Stimulated activated CD4-positive, alpha-beta T cell treated with anti-CD3 and anti-CD28 coated beads, Interleukin-4, amount 100 ng/mL, for 1 hour (primary cell): Measurements from ENCODE around the gene ERG28.
A peak's percentile ranks its signal among the peaks of the same experiment; 100 is the strongest.

Source experiments
- DNase-seq: peaks from one replicate; pipeline ENCODE4 v3.0.0-alpha.2; 2020

Gene ERG28

GRCh38 chr14:75657331-75657730 is 3.3 kb downstream of the ERG28 start:
- DNase-seq: no peak

DNA sequence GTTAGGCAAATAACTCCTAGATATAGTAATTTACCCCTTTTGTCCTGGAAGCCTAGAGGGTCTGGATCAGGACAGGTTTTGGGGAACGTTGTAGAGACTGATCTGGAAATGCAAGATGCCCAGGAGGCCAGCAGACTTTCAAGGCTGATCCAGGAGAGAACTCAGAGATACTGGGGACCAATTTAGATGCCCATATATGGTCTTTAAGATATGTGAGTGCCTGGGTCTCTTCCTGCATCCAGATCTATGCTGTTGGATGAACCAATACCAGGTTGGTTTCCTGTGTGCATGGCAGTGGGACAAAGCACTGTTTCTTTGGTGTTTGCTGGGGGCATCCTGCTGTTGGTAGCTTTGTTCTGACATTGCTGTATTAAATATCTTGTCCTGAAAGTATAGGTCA is 5.4 kb downstream of the ERG28 start:
- DNase-seq: no peak

DNA sequence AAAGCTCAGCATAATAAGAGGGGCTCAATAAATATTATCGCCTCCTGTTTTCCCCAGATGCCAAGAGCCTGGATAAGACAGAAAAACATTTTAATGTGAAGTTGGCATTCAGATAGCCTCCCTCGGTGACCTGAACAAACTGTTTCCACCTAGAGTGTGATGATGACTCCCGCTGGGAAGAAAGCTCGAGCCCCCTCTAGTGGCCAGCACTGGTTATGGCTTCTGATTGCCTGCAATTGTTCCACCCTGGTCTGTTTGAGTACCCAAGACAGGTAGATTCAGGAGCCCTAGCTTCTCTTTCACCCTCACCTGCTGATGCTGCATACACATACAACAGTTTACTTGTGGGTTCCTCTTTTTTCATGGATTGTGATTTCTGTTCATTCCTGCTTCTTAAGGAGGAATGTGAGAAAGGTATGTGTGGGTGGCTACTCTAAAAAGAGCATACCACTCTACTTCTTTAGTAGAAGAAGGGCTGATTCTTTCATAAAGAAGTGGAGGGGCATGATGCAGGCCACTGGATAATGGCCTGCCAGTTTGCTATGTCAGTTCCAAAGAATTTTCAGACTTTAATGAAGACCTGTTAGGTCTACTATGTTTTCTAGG is 6.4 kb downstream of the ERG28 start:
- peak; percentile 84 for DNase-seq

GRCh38 chr14:75653563-75653962 is 7.1 kb downstream of the ERG28 start:
- DNase-seq: no peak

- no peak for DNase-seq
These were observed 10.2 kb downstream of the ERG28 start for GRCh38 chr14:75650253-75651058.

- no peak for DNase-seq
These were observed 10.9 kb downstream of the ERG28 start for GRCh38 chr14:75649773-75650172.

GRCh38 chr14:75649337-75649736 is 11.3 kb downstream of the ERG28 start:
- DNase-seq: no peak

DNA sequence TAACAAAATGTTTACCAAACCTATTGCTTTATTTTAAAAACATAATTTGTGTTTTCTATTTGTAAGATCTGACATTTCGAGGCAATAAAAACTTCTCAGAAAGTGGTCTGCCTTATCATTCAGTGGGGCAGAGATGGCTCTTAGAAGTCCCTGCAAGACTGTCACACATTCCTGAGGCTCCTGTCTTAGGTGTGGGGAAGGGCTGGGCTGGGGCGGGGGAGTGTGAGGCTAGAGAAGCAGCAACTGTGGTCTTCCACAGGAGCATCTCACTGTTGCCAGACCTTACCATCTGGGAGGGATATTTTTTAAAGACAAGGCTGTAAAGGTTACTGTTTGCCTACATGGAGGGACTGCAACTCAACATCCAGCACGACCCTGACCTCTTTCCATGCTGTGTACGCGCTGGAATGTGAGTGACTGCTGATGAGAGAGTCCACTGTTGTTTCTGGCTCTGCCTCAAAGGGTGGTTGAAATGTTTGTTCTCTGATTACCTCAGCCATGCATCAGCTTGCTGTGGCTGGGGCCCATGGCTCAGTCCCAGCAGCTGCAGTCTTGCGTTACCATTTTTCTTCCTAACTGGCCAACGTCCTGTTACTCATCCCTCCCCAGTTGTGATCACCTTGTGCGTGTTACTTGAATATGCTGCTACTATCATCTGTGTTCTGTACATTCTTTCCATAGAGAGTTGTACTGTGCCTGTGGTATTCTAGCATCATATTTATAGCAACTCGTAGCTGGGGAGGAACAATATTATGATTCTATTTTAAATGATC is 12.4 kb downstream of the ERG28 start:
- no peak for DNase-seq

DNA sequence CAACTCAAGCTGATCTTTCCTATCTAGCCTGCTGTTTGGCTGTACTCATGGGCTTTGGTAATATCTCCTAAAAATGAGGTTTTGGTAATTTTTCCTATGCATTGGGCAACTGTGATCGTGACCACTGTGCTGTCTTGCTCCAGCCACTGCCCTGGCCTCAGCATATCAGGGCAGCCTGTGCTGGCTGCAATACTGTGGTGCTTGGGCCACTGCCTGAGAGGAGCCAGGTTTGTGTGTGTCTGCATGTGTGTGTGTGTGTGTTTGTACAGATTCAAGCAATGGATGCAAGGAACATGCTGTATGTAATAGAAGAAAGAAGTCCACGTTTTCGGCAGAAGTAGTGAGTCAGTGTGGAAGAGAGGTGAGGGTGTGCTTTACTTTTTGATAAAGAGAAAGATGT is 13.0 kb downstream of the ERG28 start:
- DNase-seq: no peak

DNA sequence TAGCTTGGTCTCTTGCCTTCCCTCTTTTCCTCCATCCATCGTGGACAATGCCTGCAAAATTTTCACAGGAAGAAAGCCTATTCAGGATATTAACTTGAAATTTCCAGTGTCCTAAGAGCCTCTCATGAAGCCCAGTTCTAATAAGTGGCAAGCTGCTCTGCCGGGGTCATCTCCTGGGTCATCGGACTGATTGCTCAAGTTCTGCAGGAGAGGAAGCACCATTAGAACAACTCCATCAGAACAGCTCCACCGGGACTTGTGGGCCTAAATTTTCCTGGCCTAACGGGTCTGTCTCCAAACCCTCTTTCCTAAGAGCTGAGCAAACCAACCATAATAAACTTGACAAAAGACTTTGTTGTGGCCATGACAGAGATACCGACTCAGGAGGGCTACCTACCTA is 13.9 kb downstream of the ERG28 start:
- no peak for DNase-seq

- DNase-seq: no peak
These were observed 15.6 kb downstream of the ERG28 start for GRCh38 chr14:75645056-75645455.

- no peak for DNase-seq
These were observed 16.7 kb downstream of the ERG28 start for GRCh38 chr14:75643985-75644384.

- DNase-seq: no peak
These were observed 19.8 kb downstream of the ERG28 start for GRCh38 chr14:75640876-75641275.

- DNase-seq: no peak
These were observed 24.5 kb downstream of the ERG28 start for GRCh38 chr14:75636100-75636692.

GRCh38 chr14:75634848-75635247 is 25.8 kb downstream of the ERG28 start:
- no peak for DNase-seq

DNA sequence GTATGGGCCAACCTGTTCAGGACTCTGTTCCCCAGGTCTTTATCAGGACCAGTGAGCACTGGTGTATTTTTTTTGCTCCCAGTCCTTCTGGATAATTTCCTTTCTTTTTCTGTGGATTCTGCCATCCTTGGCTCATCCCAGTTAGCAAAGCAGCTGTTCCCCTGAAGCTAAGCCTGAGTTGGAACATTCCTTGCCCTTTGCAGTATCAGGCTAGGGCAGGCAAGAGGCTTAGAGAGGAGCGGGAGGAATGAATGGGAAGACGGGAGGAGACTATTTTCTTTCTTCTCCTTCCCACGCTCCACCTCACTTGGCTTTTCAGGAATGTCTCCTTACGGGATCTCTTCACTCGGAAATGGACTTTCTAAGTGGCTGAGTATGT is 29.2 kb downstream of the ERG28 start:
- no peak for DNase-seq

DNA sequence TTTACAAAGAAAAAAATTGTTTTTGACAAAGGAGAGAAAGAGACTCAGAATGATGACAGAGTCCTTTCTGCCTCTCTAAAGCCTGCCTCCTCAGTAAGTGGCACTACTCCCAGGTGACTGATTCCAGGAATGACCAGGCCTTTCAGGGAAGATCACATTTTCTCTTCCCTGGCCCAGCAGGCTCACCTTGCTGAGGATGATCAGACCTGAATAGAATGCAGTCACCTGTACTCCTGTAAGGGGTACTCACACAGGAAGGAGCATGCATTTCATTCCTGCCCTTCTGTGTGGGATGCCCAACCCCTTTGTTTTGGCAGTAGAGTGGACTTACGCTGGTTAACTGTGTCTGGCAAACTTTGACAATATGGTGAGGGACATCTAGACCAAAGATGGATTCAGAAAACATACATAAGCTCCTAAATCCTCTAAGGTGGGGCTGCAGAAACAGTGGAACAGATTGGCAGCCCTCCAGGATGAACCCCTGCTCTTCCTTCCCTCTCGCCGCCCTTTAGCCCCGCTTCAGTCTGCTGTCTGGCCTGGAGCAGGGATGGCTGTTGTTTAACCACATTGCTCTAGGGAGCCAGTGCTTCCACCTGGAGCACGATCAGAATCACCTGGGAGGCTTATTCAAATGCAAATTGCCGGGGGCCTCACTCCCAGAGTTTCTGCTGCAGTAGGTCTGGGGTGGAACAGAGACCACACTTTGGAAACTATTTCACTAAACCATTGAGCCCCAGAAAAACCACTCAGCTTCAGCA is 29.8 kb downstream of the ERG28 start:
- DNase-seq: no peak

DNA sequence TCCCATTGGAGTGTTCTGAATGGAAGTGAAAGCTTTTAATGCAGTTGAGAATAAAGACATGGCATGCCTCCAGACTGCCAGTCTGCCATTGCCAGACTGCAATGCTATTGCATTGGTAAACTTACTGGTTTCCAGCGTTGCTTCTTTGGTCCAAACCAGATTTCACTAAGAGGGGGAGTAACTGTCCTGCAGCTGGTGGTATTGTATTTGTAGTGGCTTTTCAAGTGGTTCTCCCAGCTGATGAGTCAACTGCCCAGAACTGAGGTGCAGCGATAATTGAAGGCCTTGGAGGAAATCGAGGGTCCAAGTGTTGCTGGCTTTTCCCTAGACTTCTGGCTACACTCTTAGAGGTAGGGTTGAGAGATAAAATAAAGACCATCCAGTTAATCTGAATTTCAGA is 31.9 kb downstream of the ERG28 start:
- DNase-seq: no peak

DNA sequence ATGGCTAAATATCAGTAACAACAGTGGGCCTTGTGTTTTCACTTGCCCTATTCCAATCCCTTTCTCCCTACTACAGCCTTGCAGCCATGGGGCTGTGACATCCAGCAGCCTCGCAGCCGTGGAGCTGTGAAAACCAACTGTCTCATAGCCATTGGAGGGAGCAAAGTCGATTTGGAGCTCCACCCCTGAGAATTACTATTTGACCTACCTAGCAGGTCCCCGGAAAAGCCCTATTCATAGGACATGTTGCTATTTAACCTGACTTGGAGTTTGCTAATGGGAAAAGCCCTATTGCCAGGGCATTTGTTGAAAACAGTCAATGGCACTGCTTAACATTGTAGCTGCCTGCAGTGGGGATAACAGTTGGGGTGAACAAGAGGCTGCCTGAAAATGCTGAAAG is 33.3 kb downstream of the ERG28 start:
- DNase-seq: no peak

- DNase-seq: no peak
These were observed 33.8 kb downstream of the ERG28 start for GRCh38 chr14:75626863-75627262.

DNA sequence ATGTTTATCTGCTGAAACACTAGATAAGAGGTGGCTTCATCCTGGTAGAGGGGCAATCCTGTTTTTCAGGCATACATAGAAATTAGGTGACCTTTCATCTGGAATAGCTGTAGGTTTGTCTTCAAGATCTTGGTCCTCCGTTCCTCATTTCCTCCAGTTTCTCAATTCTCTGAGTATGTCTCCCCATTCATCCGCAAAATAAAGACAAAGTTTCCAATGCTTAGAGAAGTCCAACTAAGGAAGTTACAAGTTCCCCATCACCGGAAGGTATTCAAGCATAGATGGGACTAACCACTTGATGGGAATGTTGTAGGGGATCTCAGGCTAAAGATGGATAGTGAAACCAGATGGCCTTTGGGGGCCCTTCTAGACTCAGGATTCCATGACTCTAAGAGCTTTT is 34.3 kb downstream of the ERG28 start:
- no peak for DNase-seq

GRCh38 chr14:75625034-75625433 is 35.6 kb downstream of the ERG28 start:
- no peak for DNase-seq

- no peak for DNase-seq
These were observed 41.1 kb downstream of the ERG28 start for GRCh38 chr14:75619548-75619947.
